GM13976 (cell line): Measurements from ENCODE around the gene GALNT7.

Source experiments
- DNase-seq: peaks from one replicate; pipeline ENCODE4 v3.0.0; 2012; ENCODE audit warnings: low spot score
- in situ Hi-C: fragments of 300-500 bp; cut with MboI; formaldehyde crosslinking; loops from one replicate; pipeline ENCODE4 v1.12.0; 2022; ENCODE audit warnings: low sequenced_read_pairs, mixed read lengths, inconsistent platforms; ENCODE audit not compliant: unreplicated experiment
- TF ChIP-seq, protein P1 (sequence below): IDR thresholded peaks from 2 replicates; pipeline ENCODE4 v1.5.1; 2012; ENCODE audit warnings: borderline replicate concordance, mild to moderate bottlenecking; ENCODE audit not compliant: insufficient read depth; ENCODE audit errors: extremely low read depth, missing control alignments, control extremely low read depth

The GALNT7 gene

DNA sequence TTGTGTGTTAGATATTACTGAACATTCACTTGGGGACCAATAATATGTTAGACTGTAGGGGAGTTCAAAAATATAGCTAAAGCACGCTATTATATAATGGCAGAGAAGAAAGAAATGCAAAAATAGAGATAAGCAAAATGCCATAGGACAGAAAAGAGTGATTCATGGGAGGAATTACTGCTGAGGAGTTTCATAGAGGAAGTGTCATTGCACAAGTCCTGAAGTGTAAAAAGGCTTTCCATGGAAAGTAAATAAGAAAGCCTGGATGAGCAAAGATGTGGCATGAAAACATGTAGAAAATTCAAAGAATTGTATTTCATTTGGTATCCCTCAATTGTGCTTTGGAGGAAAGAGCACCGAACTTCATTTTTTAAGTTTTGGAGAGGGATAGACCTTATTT, 151.1 kb downstream of the GALNT7 start:
- DNase-seq = no peak
- in situ Hi-C loops = loop anchor here (10.0 kb wide), 1 partner anchor 175 kb away; no protein-coding TSS in a partner anchor
- TF ChIP-seq, protein P1, sequence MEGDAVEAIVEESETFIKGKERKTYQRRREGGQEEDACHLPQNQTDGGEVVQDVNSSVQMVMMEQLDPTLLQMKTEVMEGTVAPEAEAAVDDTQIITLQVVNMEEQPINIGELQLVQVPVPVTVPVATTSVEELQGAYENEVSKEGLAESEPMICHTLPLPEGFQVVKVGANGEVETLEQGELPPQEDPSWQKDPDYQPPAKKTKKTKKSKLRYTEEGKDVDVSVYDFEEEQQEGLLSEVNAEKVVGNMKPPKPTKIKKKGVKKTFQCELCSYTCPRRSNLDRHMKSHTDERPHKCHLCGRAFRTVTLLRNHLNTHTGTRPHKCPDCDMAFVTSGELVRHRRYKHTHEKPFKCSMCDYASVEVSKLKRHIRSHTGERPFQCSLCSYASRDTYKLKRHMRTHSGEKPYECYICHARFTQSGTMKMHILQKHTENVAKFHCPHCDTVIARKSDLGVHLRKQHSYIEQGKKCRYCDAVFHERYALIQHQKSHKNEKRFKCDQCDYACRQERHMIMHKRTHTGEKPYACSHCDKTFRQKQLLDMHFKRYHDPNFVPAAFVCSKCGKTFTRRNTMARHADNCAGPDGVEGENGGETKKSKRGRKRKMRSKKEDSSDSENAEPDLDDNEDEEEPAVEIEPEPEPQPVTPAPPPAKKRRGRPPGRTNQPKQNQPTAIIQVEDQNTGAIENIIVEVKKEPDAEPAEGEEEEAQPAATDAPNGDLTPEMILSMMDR = no peak

DNA sequence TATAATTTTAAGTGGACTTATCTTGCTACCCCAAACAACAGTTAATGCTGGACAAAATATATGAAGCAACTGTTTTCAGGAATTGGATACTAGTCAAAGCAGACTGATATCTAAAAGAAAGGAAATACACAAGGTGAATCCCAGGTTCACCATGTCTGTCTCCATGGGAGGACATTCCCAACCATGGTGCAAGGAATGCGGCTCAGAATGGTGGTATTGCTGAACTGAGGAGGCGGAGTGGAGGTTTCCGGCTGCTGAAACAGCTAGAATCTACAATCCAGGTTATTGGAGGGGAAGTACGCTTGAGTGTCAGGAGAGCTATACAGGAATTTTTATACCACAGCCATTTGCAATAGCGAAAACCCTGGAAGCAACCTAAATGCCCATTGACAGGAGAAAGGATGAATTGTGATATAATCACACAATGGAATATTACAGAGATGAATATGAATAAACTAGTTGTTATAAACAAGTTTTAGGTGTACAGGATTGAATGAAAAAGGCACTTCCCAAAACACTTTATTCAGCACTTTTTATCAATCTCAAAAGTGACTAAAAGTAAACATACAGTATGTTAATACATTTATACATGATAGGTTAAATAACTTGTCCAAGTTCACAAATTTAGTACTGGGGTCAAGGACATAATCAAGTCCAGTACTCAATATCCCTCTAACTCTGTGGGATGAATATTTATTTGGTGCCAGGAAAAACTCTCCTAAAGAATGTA, 156.6 kb downstream of the GALNT7 start:
- TF ChIP-seq, protein P1 = no peak
- DNase-seq = no peak
- in situ Hi-C loops = loop anchor here (5.0 kb wide), 1 partner anchor 87 kb away; no protein-coding TSS in a partner anchor

DNA sequence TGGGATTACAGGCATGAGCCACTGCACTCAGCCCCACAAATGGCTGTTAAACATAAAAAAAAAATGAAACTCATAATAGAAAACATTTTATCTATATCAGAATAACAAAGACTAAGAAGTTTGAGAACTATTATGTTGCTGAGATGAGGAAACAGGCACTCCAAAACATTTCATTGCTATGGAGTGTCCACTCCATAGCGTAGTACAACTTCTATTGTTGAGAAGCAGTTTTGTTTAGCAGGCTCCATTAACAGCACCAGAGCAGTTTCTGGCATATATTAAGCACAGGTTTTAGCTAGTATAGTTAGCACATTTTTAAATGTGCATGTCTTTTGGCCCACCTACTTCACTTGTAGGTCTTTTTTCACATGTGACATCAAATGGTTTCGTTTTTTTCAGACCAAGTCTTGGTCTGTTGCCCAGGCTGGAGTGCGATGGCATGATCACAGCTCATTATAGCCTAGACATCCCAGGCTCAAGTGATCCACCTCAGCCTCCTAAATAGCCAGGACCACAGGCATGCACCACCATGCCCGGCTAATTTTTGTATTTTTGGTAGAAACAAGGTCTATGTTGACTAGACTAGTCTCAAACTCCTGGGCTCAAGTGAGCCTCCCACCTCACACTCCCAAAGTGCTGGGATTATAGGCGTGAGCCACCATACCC, 159.8 kb downstream of the GALNT7 start:
- in situ Hi-C loops = loop anchor here (5.0 kb wide), 1 partner anchor 84 kb away; no protein-coding TSS in a partner anchor
- DNase-seq = no peak
- TF ChIP-seq, protein P1 = no peak

DNA sequence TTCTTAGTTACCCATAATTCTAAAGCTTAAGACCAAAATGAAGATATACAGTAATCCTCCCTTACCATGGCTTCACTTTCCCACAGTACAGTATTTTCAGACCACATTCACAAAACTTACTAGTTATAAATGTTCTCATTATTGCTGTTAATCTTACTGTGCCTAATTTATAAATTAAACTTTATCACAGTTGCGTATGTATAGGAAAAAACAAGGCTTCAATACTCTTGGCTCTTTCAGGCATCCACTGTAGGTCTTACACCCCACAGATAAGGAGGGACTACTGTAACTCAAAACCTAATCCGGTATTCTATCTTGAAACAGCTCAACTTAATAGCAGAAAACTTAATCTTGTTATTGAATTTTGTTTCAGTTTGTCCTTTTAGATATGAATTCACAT, 162.0 kb downstream of the GALNT7 start:
- TF ChIP-seq, protein P1 = no peak
- in situ Hi-C loops = no loop called here
- DNase-seq = no peak

DNA sequence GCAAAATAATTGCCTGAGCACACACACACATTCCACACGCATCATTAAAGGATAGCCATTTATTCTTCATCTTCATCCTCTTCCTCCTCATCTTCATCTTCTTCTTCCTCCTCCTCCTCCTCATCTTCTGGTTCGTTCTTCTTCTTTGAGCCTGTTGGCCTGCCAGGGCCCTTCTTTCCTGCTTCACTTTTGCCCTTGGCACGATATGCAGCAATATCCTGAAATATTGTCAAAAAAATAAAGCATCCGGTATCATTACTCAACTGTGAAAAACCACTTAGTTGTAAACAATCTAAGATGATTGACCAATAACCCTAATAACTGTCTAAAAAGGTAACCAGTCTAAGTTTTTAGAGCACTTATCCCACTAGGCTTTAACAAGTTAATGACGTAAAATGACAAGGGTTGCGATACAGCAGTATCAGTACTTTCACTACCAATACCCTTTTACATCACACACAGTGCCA, 163.4 kb downstream of the GALNT7 start:
- in situ Hi-C loops = no loop called here
- TF ChIP-seq, protein P1 = no peak
- no peak for DNase-seq

- no peak for DNase-seq
- TF ChIP-seq, protein P1 = no peak
- in situ Hi-C loops = no loop called here
These were observed 164.5 kb downstream of the GALNT7 start for GRCh38 chr4:173332963-173333657.
